MG63 (cell line): ENCODE measurements around the gene CARD8. TPM values are rescaled to one million over a fixed set of nuclear protein-coding genes. Genes with fewer than 3 reads are reported as not detected.
"Not testable (repeated sequence)": the region's sequence is repeated elsewhere in the genome, so short reads cannot be mapped to it uniquely, and the experiment has no call there.

Source experiments
- DNase-seq: peaks from one replicate; pipeline ENCODE4 v3.0.0-alpha.2; 2020
- H3K27me3 ChIP-seq: fragments of 250-450 bp; sonication (Bioruptor Pico); 2 replicates; pipeline ENCODE4 v1.5.1; 2020; ENCODE audit warnings: mild to moderate bottlenecking, moderate library complexity
- H3K36me3 ChIP-seq: fragments of 250-450 bp; sonication (Bioruptor Pico); 2 replicates; pipeline ENCODE4 v1.5.1; 2020; ENCODE audit warnings: mild to moderate bottlenecking, moderate library complexity
- H3K4me3 ChIP-seq: fragments of 250-450 bp; sonication (Bioruptor Pico); 2 replicates; pipeline ENCODE4 v1.5.1; 2020; ENCODE audit warnings: mild to moderate bottlenecking, moderate library complexity
- H3K9me3 ChIP-seq: fragments of 250-450 bp; sonication (Bioruptor Pico); 2 replicates; pipeline ENCODE4 v1.5.1; 2020; ENCODE audit warnings: mild to moderate bottlenecking, moderate library complexity
- total RNA-seq: library from RNA; depleted of rRNA; stranded (reverse); fragments of >200 nt; shearing (Covaris generic); gene quantifications from 2 replicates; pipeline ENCODE4 v1.2.3, GENCODE V29; 2014; ENCODE audit warnings: low replicate concordance; rRNA removed

CARD8 gene
- 8.3 and 17.5 TPM in 2 replicates for total RNA-seq

GRCh38 chr19:48255376-48256303 is at the start of gene CARD8:
Gene CARD8 (minus strand): TSS chr19:48255912. CDS start chr19:48241020, 14,892 bp downstream.
- Histone ChIP-seq H3K9me3 (no peaks in the 10 kb centered on the region), H3K4me3 (peak within 1 kb of the TSS; percentile 83), H3K36me3 (no peaks in the 10 kb centered on the region; the same call in 1 of the 2 replicates), H3K27me3 (no peaks in the 10 kb centered on the region)
- DNase-seq, result peak; percentile 82

- Histone ChIP-seq H3K36me3 (no peaks in the 10 kb centered on the region), H3K27me3 (no peaks in the 10 kb centered on the region), H3K4me3 (no peak overlapping the region), H3K9me3 (no peaks in the 10 kb centered on the region)
- no peak for DNase-seq
Measured at GRCh38 chr19:48303866-48304265, 48.2 kb upstream of the CARD8 start.

- H3K9me3 ChIP-seq, result no peaks in the 10 kb centered on the region
- DNase-seq, result no peak
- H3K27me3 ChIP-seq, result no peaks in the 10 kb centered on the region
- H3K4me3 ChIP-seq, result no peak overlapping the region
- no peaks in the 10 kb centered on the region for H3K36me3 ChIP-seq
Measured at GRCh38 chr19:48303367-48303766, 47.7 kb upstream of the CARD8 start.

- H3K4me3 ChIP-seq, result no peak overlapping the region
- DNase-seq, result no peak
- no peaks in the 10 kb centered on the region for H3K36me3 ChIP-seq
- H3K27me3 ChIP-seq, result no peaks in the 10 kb centered on the region
- no peaks in the 10 kb centered on the region for H3K9me3 ChIP-seq
Measured at GRCh38 chr19:48302600-48302959, 46.9 kb upstream of the CARD8 start.

- Histone ChIP-seq H3K27me3 (no peaks in the 10 kb centered on the region), H3K9me3 (no peaks in the 10 kb centered on the region), H3K4me3 (no peak overlapping the region), H3K36me3 (no peaks in the 10 kb centered on the region)
- DNase-seq, result no peak
Measured at GRCh38 chr19:48301886-48302599, 46.3 kb upstream of the CARD8 start.

GRCh38 chr19:48297975-48298374 is 42.3 kb upstream of the CARD8 start:
- no peaks in the 10 kb centered on the region for H3K27me3 ChIP-seq
- H3K36me3 ChIP-seq, result no peaks in the 10 kb centered on the region
- no peak overlapping the region for H3K4me3 ChIP-seq
- DNase-seq, result no peak
- no peaks in the 10 kb centered on the region for H3K9me3 ChIP-seq

- Histone ChIP-seq H3K27me3 (no peaks in the 10 kb centered on the region), H3K36me3 (no peaks in the 10 kb centered on the region), H3K4me3 (no peak overlapping the region), H3K9me3 (no peaks in the 10 kb centered on the region)
- no peak for DNase-seq
Measured at GRCh38 chr19:48296963-48297734, 41.4 kb upstream of the CARD8 start.

- Histone ChIP-seq H3K27me3 (no peaks in the 10 kb centered on the region), H3K36me3 (no peaks in the 10 kb centered on the region), H3K4me3 (no peak overlapping the region), H3K9me3 (no peaks in the 10 kb centered on the region)
- no peak for DNase-seq
Measured at GRCh38 chr19:48295458-48295857, 39.7 kb upstream of the CARD8 start.

- Histone ChIP-seq H3K27me3 (no peaks in the 10 kb centered on the region), H3K9me3 (no peaks in the 10 kb centered on the region), H3K36me3 (no peaks in the 10 kb centered on the region), H3K4me3 (no peak overlapping the region)
- peak; percentile 95 for DNase-seq
Measured at GRCh38 chr19:48292798-48293197, 37.1 kb upstream of the CARD8 start.

GRCh38 chr19:48291489-48291815 is 35.7 kb upstream of the CARD8 start:
- not testable (repeated sequence) for H3K9me3 ChIP-seq, H3K4me3 ChIP-seq, H3K36me3 ChIP-seq, DNase-seq, H3K27me3 ChIP-seq

GRCh38 chr19:48290771-48291488 is 35.2 kb upstream of the CARD8 start:
- Histone ChIP-seq H3K36me3 (no peaks in the 10 kb centered on the region), H3K9me3 (peaks cover 10% of the 10 kb centered on the region), H3K4me3 (peak overlapping the region; percentile 40), H3K27me3 (no peaks in the 10 kb centered on the region)
- peak; percentile 88 for DNase-seq

GRCh38 chr19:48290401-48290770 is 34.7 kb upstream of the CARD8 start:
- DNase-seq, result peak; percentile 43
- Histone ChIP-seq H3K9me3 (peaks cover 12% of the 10 kb centered on the region), H3K4me3 (no peak overlapping the region), H3K27me3 (no peaks in the 10 kb centered on the region), H3K36me3 (no peaks in the 10 kb centered on the region)

GRCh38 chr19:48287748-48288147 is 32.0 kb upstream of the CARD8 start:
- DNase-seq, result no peak
- Histone ChIP-seq H3K9me3 (peaks cover 24% of the 10 kb centered on the region), H3K36me3 (no peaks in the 10 kb centered on the region), H3K4me3 (no peak overlapping the region), H3K27me3 (no peaks in the 10 kb centered on the region)

GRCh38 chr19:48284896-48285295 is 29.2 kb upstream of the CARD8 start:
- H3K36me3 ChIP-seq, result no peaks in the 10 kb centered on the region
- DNase-seq, result no peak
- no peak overlapping the region for H3K4me3 ChIP-seq
- H3K27me3 ChIP-seq, result no peaks in the 10 kb centered on the region
- peaks cover 26% of the 10 kb centered on the region for H3K9me3 ChIP-seq

GRCh38 chr19:48283908-48284307 is 28.2 kb upstream of the CARD8 start:
- H3K9me3 ChIP-seq, result peaks cover 26% of the 10 kb centered on the region
- DNase-seq, result no peak
- H3K4me3 ChIP-seq, result no peak overlapping the region
- no peaks in the 10 kb centered on the region for H3K27me3 ChIP-seq
- no peaks in the 10 kb centered on the region for H3K36me3 ChIP-seq

- Histone ChIP-seq H3K36me3 (no peaks in the 10 kb centered on the region), H3K9me3 (peaks cover 14% of the 10 kb centered on the region), H3K4me3 (no peak overlapping the region), H3K27me3 (no peaks in the 10 kb centered on the region)
- DNase-seq, result no peak
Measured at GRCh38 chr19:48279747-48280146, 24.0 kb upstream of the CARD8 start.
